Stimulated activated CD8-positive, alpha-beta memory T cell treated with anti-CD3 and anti-CD28 coated beads, Interleukin-4, amount 100 ng/mL, for 1 hour (primary cell): ENCODE data around the gene ZFP91.

ENCODE experiments used
- DNase-seq, 2 donors: peaks; one replicate each; pipeline ENCODE4 v3.0.0-alpha.2; 2020; ENCODE audit warnings: low read depth in 2 of 2, low spot score in 1 of 2

ZFP91 gene

DNA sequence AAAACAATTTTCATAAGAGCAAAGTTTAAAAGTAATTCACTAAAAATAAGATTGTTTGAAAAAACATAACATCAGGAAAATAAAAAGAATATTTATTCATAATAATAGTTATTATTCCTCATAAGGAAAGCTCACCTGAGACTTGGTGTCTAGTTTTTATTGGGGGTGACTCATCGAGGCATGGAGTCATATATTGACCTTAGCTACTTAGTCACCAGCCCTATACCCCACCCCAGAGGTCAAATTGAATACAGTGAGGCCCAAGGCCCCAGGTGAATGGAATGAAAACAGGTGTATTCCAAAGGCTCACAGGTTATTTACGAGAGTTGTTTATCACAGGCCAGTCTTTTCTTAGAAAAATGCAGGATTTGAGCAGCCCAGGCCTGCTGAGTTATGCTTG is 80.5 kb downstream of the ZFP91 start:
- no peak for DNase-seq

DNA sequence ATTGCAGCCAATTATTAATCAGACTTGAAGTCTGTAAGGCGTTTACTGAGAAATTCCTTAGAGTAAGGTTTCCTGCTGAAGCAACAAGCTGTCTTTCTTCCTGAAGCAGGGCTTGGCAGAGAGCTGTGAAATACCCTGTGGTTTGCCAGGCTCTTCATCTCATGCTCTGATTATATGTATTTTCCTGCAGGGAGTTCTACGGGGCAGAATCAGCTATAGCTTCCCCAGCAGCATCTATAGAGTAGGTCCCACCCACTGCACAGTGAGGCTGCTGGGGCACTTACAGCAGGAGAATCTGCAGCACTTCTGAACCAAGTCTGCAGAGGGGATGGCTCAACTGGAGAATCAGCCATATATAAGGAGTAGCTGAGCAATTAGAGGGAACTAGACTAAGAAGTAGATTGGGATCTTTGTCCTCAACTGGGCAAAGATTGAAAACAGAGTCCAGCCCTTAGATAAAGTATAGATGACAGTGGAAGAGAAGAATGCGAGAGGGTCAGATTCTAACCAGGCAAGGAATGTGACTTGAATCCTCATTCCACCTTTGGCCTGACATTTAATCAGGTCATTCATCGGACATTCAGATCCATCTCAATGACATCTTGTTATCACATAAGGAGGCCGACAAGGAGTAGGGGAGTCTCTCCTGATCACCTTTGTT is 81.2 kb downstream of the ZFP91 start:
- DNase-seq, result no peak
